Astrocyte (in vitro differentiated cells and primary cell): ENCODE data around the gene CDH23. TPM values are rescaled to one million over a fixed set of nuclear protein-coding genes. Genes with fewer than 3 reads are reported as not detected.
A peak's percentile ranks its signal among the peaks of the same experiment; 100 is the strongest.

ENCODE experiments used
- DNase-seq: peaks from one replicate; pipeline ENCODE4 v3.0.0-alpha.2; 2010; ENCODE audit warnings: low read depth
- FAIRE-seq: peaks from 2 replicates; lab custom pipeline; 2011; peaks lifted over from hg19 to GRCh38; lab: Jason Lieb, UNC
- H2AFZ ChIP-seq: 2 replicates; pipeline ENCODE4 v1.6.0; 2012; ENCODE audit warnings: low read depth, low read length, inconsistent platforms
- H3K27ac ChIP-seq: 2 replicates; pipeline ENCODE4 v1.5.1; 2011; ENCODE audit warnings: low read depth, low read length, inconsistent platforms
- H3K27me3 ChIP-seq: 2 replicates; pipeline ENCODE4 v1.6.0; 2011; ENCODE audit warnings: low read length, inconsistent platforms; ENCODE audit not compliant: insufficient read depth
- H3K36me3 ChIP-seq: 2 replicates; pipeline ENCODE4 v1.5.1; 2011; ENCODE audit warnings: low read length, inconsistent platforms; ENCODE audit not compliant: insufficient read depth
- H3K4me1 ChIP-seq: 2 replicates; pipeline ENCODE4 v1.5.1; 2011; ENCODE audit warnings: low read length, inconsistent platforms; ENCODE audit not compliant: insufficient read depth
- H3K4me2 ChIP-seq: 2 replicates; pipeline ENCODE4 v1.6.0; 2012; ENCODE audit warnings: low read length, inconsistent platforms
- H3K4me3 ChIP-seq: 2 replicates; pipeline ENCODE4 v1.5.1; 2011; ENCODE audit warnings: low read depth, mild to moderate bottlenecking, low read length, inconsistent platforms; ENCODE audit not compliant: insufficient read depth
- H3K79me2 ChIP-seq: 2 replicates; pipeline ENCODE4 v1.6.0; 2012; ENCODE audit warnings: mild to moderate bottlenecking, low read length, inconsistent platforms; ENCODE audit not compliant: insufficient read depth
- H3K9ac ChIP-seq: 2 replicates; pipeline ENCODE4 v1.6.0; 2012; ENCODE audit warnings: mild to moderate bottlenecking, low read length, inconsistent platforms
- H3K9me3 ChIP-seq: 2 replicates; pipeline ENCODE4 v1.5.1; 2012; ENCODE audit warnings: low read depth, mild to moderate bottlenecking, low read length, inconsistent platforms; ENCODE audit not compliant: insufficient read depth
- H4K20me1 ChIP-seq: 2 replicates; pipeline ENCODE4 v1.6.0; 2012; ENCODE audit warnings: low read length, inconsistent platforms; ENCODE audit not compliant: insufficient read depth
- H3K27ac Mint-ChIP-seq: one replicate; pipeline ENCODE4 v1.8.0; 2021; ENCODE audit warnings: mild to moderate bottlenecking, mixed read lengths; ENCODE audit not compliant: unreplicated experiment
- H3K27me3 Mint-ChIP-seq: one replicate; pipeline ENCODE4 v1.8.0; 2021; ENCODE audit warnings: low read depth, mixed read lengths; ENCODE audit not compliant: unreplicated experiment
- H3K36me3 Mint-ChIP-seq: one replicate; pipeline ENCODE4 v1.8.0; 2021; ENCODE audit warnings: low read depth, mixed read lengths; ENCODE audit not compliant: unreplicated experiment
- H3K4me1 Mint-ChIP-seq: one replicate; pipeline ENCODE4 v1.8.0; 2021; ENCODE audit warnings: low read depth, mixed read lengths; ENCODE audit not compliant: unreplicated experiment
- H3K4me3 Mint-ChIP-seq: one replicate; pipeline ENCODE4 v1.8.0; 2021; ENCODE audit warnings: mild to moderate bottlenecking, moderate library complexity, mixed read lengths; ENCODE audit not compliant: unreplicated experiment
- H3K9me3 Mint-ChIP-seq: one replicate; pipeline ENCODE4 v1.8.0; 2021; ENCODE audit warnings: mild to moderate bottlenecking, mixed read lengths; ENCODE audit not compliant: unreplicated experiment
- EZH2 ChIP-seq: IDR thresholded peaks from 2 replicates; pipeline ENCODE4 v1.6.1; 2012; ENCODE audit warnings: mild to moderate bottlenecking, low read length, inconsistent platforms; ENCODE audit not compliant: insufficient read depth
- total RNA-seq: library from RNA; stranded (reverse); gene quantifications from 2 replicates; pipeline ENCODE4 v1.2.1, GENCODE V29; 2021
- TF ChIP-seq, protein P1 (sequence below): IDR thresholded peaks from 2 replicates; pipeline ENCODE4 v1.5.1; 2011; ENCODE audit warnings: low read depth, mild to moderate bottlenecking, inconsistent platforms, low read length, moderate library complexity; ENCODE audit not compliant: insufficient read depth

Gene CDH23
- total RNA-seq, 1 donor from 2014 or later: not detected

DNA sequence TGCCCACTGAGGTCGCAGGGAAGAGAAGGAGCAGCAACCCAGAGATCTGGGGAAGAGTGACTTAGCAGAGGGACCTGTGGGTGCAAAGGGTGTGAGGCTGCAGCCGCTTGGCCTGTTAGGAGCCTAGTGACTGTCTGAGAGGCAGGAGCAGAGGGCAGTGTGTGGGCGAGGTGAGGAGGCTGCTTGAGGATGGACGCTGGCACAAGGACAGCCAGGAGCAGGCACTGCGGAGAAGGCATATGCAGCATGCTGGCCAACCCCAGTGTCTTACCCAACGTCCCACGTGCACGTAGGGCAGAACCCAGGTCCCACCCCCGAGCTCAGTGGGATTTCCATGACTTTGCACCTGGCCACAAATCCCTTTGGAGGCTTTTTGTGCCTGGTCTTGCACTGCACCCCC, 268.7 kb downstream of the CDH23 start:
- Mint-ChIP-seq H3K4me1 (peaks cover 7% of the 10 kb centered on the region), H3K4me3 (no peak overlapping the region), H3K27me3 (peaks cover 73% of the 10 kb centered on the region), H3K36me3 (no peaks in the 10 kb centered on the region), H3K27ac (no peak overlapping the region), H3K9me3 (peaks cover 3% of the 10 kb centered on the region)
- Histone ChIP-seq H3K27me3 (peaks cover 14% of the 10 kb centered on the region), H3K4me3 (no peak overlapping the region), H3K27ac (no peak overlapping the region), H3K36me3 (no peaks in the 10 kb centered on the region), H3K9ac (no peak overlapping the region), H4K20me1 (no peaks in the 10 kb centered on the region), H3K79me2 (no peaks in the 10 kb centered on the region), H3K4me1 (no peaks in the 10 kb centered on the region), H3K9me3 (no peaks in the 10 kb centered on the region), H3K4me2 (no peak overlapping the region), H2AFZ (no peak overlapping the region)
- DNase-seq (no peak), FAIRE-seq (no peak)
- TF ChIP-seq EZH2: no peak

DNA sequence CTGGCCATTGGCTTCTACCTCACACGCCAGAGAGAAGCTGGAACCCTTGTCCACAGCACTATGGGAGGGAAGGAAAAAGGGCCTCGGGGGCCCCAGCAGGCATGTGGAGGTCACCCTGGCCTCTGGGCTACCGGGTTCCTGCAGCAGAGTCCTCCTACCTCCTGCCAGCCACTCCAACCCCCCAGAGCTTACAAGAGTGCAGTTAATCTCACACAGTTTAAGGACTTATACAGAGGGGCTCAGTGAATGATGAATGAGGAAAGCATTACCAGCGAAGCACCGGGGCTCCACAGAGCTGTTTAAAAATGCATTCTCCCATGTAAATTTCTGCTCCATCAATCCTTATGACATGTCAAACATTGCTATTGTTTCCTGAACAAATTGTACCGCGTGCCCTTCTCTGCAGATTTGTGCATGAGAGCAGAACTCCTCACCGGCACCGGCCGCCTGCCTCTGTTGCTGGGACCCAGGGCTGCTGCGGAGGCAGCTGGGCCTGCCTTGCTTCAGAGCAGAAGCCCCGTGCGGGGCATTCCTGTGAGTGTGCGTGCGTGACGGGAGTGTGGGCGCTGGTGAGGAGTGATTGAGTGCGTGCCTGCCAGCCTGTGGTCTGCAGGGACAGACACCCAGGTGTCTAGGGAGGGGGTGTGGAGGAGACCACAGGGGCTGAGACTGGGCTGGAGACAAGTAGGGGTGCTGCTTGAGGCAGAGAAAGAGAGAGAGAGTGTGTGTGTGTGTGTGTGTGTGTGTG, 270.1 kb downstream of the CDH23 start:
- Histone ChIP-seq H3K27ac (no peak overlapping the region), H3K27me3 (peaks cover 9% of the 10 kb centered on the region), H3K9ac (no peak overlapping the region), H4K20me1 (no peaks in the 10 kb centered on the region), H3K79me2 (no peaks in the 10 kb centered on the region), H3K9me3 (no peaks in the 10 kb centered on the region), H2AFZ (no peak overlapping the region), H3K36me3 (no peaks in the 10 kb centered on the region), H3K4me2 (no peak overlapping the region), H3K4me1 (no peaks in the 10 kb centered on the region), H3K4me3 (no peak overlapping the region)
- no peaks in the 10 kb centered on the region for H3K36me3 Mint-ChIP-seq
- TF ChIP-seq EZH2: no peak
- TF ChIP-seq, protein P1, sequence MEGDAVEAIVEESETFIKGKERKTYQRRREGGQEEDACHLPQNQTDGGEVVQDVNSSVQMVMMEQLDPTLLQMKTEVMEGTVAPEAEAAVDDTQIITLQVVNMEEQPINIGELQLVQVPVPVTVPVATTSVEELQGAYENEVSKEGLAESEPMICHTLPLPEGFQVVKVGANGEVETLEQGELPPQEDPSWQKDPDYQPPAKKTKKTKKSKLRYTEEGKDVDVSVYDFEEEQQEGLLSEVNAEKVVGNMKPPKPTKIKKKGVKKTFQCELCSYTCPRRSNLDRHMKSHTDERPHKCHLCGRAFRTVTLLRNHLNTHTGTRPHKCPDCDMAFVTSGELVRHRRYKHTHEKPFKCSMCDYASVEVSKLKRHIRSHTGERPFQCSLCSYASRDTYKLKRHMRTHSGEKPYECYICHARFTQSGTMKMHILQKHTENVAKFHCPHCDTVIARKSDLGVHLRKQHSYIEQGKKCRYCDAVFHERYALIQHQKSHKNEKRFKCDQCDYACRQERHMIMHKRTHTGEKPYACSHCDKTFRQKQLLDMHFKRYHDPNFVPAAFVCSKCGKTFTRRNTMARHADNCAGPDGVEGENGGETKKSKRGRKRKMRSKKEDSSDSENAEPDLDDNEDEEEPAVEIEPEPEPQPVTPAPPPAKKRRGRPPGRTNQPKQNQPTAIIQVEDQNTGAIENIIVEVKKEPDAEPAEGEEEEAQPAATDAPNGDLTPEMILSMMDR: no peak
- FAIRE-seq (no peak), DNase-seq (peak; percentile 5)
- peaks cover 71% of the 10 kb centered on the region for H3K27me3 Mint-ChIP-seq
- no peak overlapping the region for H3K4me3 Mint-ChIP-seq
- H3K27ac Mint-ChIP-seq: no peak overlapping the region
- peaks cover 7% of the 10 kb centered on the region for H3K4me1 Mint-ChIP-seq
- H3K9me3 Mint-ChIP-seq: peaks cover 3% of the 10 kb centered on the region

DNA sequence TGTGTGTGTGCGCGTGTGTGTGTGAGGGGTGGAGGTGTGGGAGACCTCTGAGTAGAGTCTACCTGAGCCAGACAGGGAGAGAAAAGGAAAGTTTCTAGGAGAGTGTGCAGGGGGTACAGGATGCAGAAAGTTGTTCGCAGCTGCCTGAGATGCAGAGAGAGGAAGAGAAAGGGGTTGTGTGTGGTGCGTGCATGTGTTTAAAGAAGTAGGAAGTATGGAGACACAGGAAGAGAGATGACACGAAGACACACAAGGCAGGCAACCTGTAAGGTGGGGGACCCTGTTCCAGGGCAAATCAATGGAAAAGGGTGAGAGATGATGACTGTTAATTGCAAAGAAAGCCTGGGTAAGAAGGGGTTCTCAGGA, 270.6 kb downstream of the CDH23 start:
- Histone ChIP-seq H3K4me2 (no peak overlapping the region), H3K27ac (no peak overlapping the region), H3K4me1 (no peaks in the 10 kb centered on the region), H3K36me3 (no peaks in the 10 kb centered on the region), H3K9ac (no peak overlapping the region), H3K4me3 (no peak overlapping the region), H2AFZ (no peak overlapping the region), H4K20me1 (no peaks in the 10 kb centered on the region), H3K9me3 (no peaks in the 10 kb centered on the region), H3K27me3 (peaks cover 9% of the 10 kb centered on the region), H3K79me2 (no peaks in the 10 kb centered on the region)
- Mint-ChIP-seq H3K4me1 (peaks cover 7% of the 10 kb centered on the region), H3K9me3 (peaks cover 3% of the 10 kb centered on the region), H3K27ac (no peak overlapping the region), H3K36me3 (no peaks in the 10 kb centered on the region), H3K4me3 (no peak overlapping the region), H3K27me3 (peaks cover 70% of the 10 kb centered on the region)
- TF ChIP-seq, protein P1: no peak
- no peak for TF ChIP-seq EZH2
- no peak for FAIRE-seq
- DNase-seq: no peak
